Smooth muscle cell of the brain vasculature (primary cell): Measurements from ENCODE around the gene PEX3.
A peak's percentile ranks its signal among the peaks of the same experiment; 100 is the strongest.

Experiments
- DNase-seq: peaks from one replicate; pipeline ENCODE4 v3.0.0-alpha.2; 2012; ENCODE audit warnings: low read depth, low spot score

Gene PEX3

GRCh38 chr6:143450453-143451371, at the start of gene PEX3, which contains the start of gene ADAT2:
TSS of gene PEX3 (plus strand) at chr6:143450805. CDS start at chr6:143451043, 238 bp downstream.
TSS of gene ADAT2 (minus strand) at chr6:143450695. CDS start at chr6:143450658, 37 bp downstream.
- DNase-seq: peak; percentile 80

GRCh38 chr6:143401068-143401446, 49.5 kb upstream of the PEX3 start:
- DNase-seq: no peak

- no peak for DNase-seq
These were observed 48.8 kb upstream of the PEX3 start for GRCh38 chr6:143401636-143402370.

- no peak for DNase-seq
These were observed 47.8 kb upstream of the PEX3 start for GRCh38 chr6:143402721-143403336.

- DNase-seq: no peak
These were observed 45.0 kb upstream of the PEX3 start for GRCh38 chr6:143405373-143406154.

- no peak for DNase-seq
These were observed 43.9 kb upstream of the PEX3 start for GRCh38 chr6:143406673-143407072.

- no peak for DNase-seq
These were observed 42.3 kb upstream of the PEX3 start for GRCh38 chr6:143408151-143408786.

GRCh38 chr6:143408787-143409162, 41.8 kb upstream of the PEX3 start:
- no peak for DNase-seq

- peak; percentile 37 for DNase-seq
These were observed 39.7 kb upstream of the PEX3 start for GRCh38 chr6:143410859-143411270.

GRCh38 chr6:143414769-143415168, 35.8 kb upstream of the PEX3 start:
- DNase-seq: no peak

- DNase-seq: no peak
These were observed 31.1 kb upstream of the PEX3 start for GRCh38 chr6:143419526-143419925.

GRCh38 chr6:143426026-143426425, 24.6 kb upstream of the PEX3 start:
- DNase-seq: no peak

- peak; percentile 79 for DNase-seq
These were observed 23.3 kb upstream of the PEX3 start for GRCh38 chr6:143427109-143427817.

GRCh38 chr6:143429970-143430369, 20.6 kb upstream of the PEX3 start:
- DNase-seq: no peak

- no peak for DNase-seq
These were observed 19.4 kb upstream of the PEX3 start for GRCh38 chr6:143431226-143431625.

- no peak for DNase-seq
These were observed 18.0 kb upstream of the PEX3 start for GRCh38 chr6:143432588-143432987.

GRCh38 chr6:143441010-143441409, 9.6 kb upstream of the PEX3 start:
- no peak for DNase-seq

- no peak for DNase-seq
These were observed 8.7 kb upstream of the PEX3 start for GRCh38 chr6:143441680-143442545.

- no peak for DNase-seq
These were observed 7.5 kb upstream of the PEX3 start for GRCh38 chr6:143443096-143443495.
